Effector CD8-positive, alpha-beta T cell (primary cell): ENCODE measurements around the gene ETHE1.

Experiments
- DNase-seq: peaks from one replicate; lab custom pipeline; 2025; lab: John Stamatoyannopoulos, UW
- total RNA-seq, 4 experiments: gene quantifications; one replicate each; lab custom pipeline; 2026; lab: John Stamatoyannopoulos, UW

The ETHE1 gene
- total RNA-seq: 17.2 to 27.3 (median 18.1) reads per million in 4 experiments

- peak; percentile 60 for DNase-seq
Measured at GRCh38 chr19:43526884-43527859, at the start of gene ETHE1. TSS of gene ETHE1 (minus strand) at chr19:43527201. CDS start at chr19:43527177, 24 bp downstream.

GRCh38 chr19:43575955-43576878 is 49.2 kb upstream of the ETHE1 start:
- DNase-seq: no peak

- DNase-seq: peak; percentile 92
Measured at GRCh38 chr19:43575156-43575950, 48.4 kb upstream of the ETHE1 start, which contains the start of the genes PINLYP and XRCC1. TSS of gene PINLYP (plus strand) at chr19:43575801. CDS start at chr19:43577192, 1,391 bp downstream. TSS of gene XRCC1 (minus strand) at chr19:43575527. CDS start at chr19:43575458, 69 bp downstream.

GRCh38 chr19:43574424-43575155 is 47.6 kb upstream of the ETHE1 start:
- no peak for DNase-seq

GRCh38 chr19:43572171-43572588 is 45.2 kb upstream of the ETHE1 start:
- no peak for DNase-seq

GRCh38 chr19:43570174-43570791 is 43.3 kb upstream of the ETHE1 start:
- DNase-seq: no peak

GRCh38 chr19:43569657-43570056 is 42.7 kb upstream of the ETHE1 start:
- DNase-seq: no peak

- no peak for DNase-seq
Measured at GRCh38 chr19:43564800-43565199, 37.8 kb upstream of the ETHE1 start.

- no peak for DNase-seq
Measured at GRCh38 chr19:43563816-43564457, 36.9 kb upstream of the ETHE1 start.

GRCh38 chr19:43562698-43563241 is 35.8 kb upstream of the ETHE1 start:
- DNase-seq: peak; percentile 28

- no peak for DNase-seq
Measured at GRCh38 chr19:43562226-43562697, 35.3 kb upstream of the ETHE1 start.

GRCh38 chr19:43561139-43561970 is 34.4 kb upstream of the ETHE1 start:
- DNase-seq: no peak

- DNase-seq: no peak
Measured at GRCh38 chr19:43560687-43561086, 33.7 kb upstream of the ETHE1 start.

- DNase-seq: peak; percentile 69
Measured at GRCh38 chr19:43555185-43555770, 28.3 kb upstream of the ETHE1 start.

GRCh38 chr19:43554317-43554895 is 27.4 kb upstream of the ETHE1 start:
- DNase-seq: no peak

- DNase-seq: no peak
Measured at GRCh38 chr19:43553656-43554055, 26.7 kb upstream of the ETHE1 start.

GRCh38 chr19:43552616-43553015 is 25.6 kb upstream of the ETHE1 start:
- no peak for DNase-seq

GRCh38 chr19:43552198-43552450 is 25.1 kb upstream of the ETHE1 start:
- DNase-seq: no peak
